ENCODE results near the gene RAB17.

The RAB17 gene

DNA sequence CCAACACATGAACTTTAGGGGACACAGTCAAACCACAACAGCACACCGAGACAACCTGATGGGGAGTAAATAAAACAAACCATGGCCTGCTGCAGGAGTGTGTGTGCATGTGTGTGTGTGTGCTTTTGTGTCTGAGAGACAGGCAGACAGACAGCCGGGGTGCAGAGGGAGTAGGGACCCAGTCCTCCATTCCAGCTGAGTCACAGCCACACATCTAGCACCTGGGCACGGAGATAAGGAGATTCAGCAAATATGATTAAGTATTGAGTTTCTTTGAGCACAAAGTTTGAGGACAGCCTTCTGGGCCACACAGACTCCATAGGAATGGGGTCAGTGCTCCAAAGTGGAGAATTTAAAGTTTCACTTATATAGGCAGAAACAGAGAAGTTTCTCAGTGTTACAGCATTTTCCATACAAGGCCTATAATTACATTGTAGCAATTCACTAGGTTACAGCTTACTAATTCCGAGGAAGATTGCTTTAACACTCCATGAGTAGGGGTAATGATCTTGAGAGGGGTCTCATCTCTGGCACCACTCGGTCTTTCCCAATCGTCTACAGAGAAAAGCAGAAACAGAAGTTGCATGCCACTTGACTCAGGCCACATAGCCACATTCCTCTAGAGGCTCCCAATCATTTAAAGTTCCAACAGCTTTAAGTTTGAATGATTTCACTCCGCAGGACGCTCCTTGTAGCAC lies 55.0 kb downstream of the RAB17 start:
- no peak for DNase-seq (ENCODE audit: low read depth, low spot score)
- H3K4me3 ChIP-seq (ENCODE audit: low read depth, low read length), result no peak overlapping the region
- ChIA-PET POLR2A (no interaction called here), CTCF (interaction anchor here (0.7 to 1.2 kb wide), 3 partner anchors 10 to 36 kb away, joined by 3 to 7 read pairs (median 4); no protein-coding TSS in a partner anchor)
- TF ChIP-seq, protein P1, sequence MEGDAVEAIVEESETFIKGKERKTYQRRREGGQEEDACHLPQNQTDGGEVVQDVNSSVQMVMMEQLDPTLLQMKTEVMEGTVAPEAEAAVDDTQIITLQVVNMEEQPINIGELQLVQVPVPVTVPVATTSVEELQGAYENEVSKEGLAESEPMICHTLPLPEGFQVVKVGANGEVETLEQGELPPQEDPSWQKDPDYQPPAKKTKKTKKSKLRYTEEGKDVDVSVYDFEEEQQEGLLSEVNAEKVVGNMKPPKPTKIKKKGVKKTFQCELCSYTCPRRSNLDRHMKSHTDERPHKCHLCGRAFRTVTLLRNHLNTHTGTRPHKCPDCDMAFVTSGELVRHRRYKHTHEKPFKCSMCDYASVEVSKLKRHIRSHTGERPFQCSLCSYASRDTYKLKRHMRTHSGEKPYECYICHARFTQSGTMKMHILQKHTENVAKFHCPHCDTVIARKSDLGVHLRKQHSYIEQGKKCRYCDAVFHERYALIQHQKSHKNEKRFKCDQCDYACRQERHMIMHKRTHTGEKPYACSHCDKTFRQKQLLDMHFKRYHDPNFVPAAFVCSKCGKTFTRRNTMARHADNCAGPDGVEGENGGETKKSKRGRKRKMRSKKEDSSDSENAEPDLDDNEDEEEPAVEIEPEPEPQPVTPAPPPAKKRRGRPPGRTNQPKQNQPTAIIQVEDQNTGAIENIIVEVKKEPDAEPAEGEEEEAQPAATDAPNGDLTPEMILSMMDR (IDR thresholded peaks at IDR 0.05; ENCODE audit: insufficient read depth, low read length, missing control alignments), result no peak

DNA sequence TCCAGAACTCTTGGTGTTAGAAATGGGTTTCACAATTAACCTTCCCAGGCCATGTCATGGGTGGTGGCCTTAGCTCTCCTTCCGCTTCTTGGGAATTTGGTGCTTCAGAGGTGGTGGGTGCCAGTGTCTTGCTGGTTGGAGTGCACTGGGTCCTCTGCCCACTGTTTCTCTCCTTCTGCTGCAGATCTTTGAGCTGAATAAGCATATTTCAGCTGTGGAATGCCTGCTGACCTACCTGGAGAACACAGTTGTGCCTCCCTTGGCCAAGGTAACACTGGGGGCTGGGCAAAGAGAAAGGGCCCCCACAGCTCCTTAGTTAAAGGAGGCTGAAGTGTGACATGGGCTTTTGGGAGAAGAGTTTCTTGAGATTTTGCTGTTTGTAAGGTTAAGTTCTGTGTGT lies 56.2 kb downstream of the RAB17 start:
- CTCF ChIA-PET, result interaction anchor here (0.9 to 13.1 kb wide), 4 partner anchors 24 to 39 kb away, joined by 3 to 172 read pairs (median 15); no protein-coding TSS in a partner anchor
- TF ChIP-seq, protein P1 (IDR thresholded peaks at IDR 0.05; ENCODE audit: insufficient read depth, low read length, missing control alignments), result no peak
- POLR2A ChIA-PET, result no interaction called here
- no peak for DNase-seq (ENCODE audit: low read depth, low spot score)
- H3K4me3 ChIP-seq (ENCODE audit: low read depth, low read length), result no peak overlapping the region

DNA sequence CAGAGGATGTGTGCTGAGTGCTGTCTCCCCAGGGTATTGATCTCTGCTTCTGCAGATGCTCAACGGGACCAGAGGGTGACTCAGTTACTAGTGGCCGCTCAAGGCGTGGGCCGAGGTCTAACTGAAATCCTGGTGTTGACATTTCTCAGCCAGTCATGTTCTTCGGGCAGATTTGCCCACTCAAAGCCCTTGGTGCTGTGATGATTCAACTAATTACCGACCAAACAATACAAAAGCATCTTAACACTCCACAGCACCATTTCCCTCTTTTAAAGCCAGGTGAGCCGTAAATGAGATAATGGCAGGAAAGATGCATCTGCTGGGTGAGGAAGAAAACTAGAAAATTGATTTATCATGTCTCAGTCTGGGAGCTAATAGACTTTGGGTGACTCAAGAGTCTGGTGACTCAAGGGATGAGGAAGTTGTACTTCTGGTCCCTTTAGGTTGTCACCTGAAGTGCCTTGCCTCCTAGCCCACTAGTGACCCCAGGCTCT lies 56.8 kb downstream of the RAB17 start:
- ChIA-PET CTCF (interaction anchor here (0.7 to 13.1 kb wide), 6 partner anchors 18 to 212 kb away, joined by 3 to 172 read pairs (median 4); no protein-coding TSS in a partner anchor), POLR2A (interaction anchor here (2.2 kb wide), 1 partner anchor 38 kb away, joined by 5 read pairs; no protein-coding TSS in a partner anchor)
- no peak for DNase-seq (ENCODE audit: low read depth, low spot score)
- no peak overlapping the region for H3K4me3 ChIP-seq (ENCODE audit: low read depth, low read length)
- TF ChIP-seq, protein P1 (IDR thresholded peaks at IDR 0.05; ENCODE audit: insufficient read depth, low read length, missing control alignments), result no peak

DNA sequence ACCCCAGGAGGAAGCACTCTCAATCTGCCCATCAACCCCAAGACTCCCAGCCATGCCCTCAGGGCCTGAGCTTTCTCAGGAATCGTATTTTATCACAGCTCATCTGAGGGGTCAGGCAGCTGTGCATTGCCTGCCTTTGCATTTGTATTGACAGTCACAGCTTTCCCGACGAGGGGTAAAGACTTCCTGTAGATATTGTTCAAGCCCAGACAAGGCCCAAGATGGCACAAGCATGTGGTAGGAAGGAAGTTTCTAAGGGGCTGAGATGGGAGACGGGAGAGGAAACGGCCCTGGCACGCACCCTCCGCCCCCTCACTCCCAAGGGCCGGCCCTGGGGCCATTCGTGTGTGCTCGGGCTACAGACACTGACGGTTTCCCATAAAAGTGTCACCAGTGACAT lies 58.4 kb downstream of the RAB17 start:
- no peak overlapping the region for H3K4me3 ChIP-seq (ENCODE audit: low read depth, low read length)
- TF ChIP-seq, protein P1 (IDR thresholded peaks at IDR 0.05; ENCODE audit: insufficient read depth, low read length, missing control alignments), result no peak
- no peak for DNase-seq (ENCODE audit: low read depth, low spot score)
- ChIA-PET CTCF (interaction anchor here (1.0 to 13.1 kb wide), 7 partner anchors 16 to 410 kb away, joined by 3 to 172 read pairs (median 4); no protein-coding TSS in a partner anchor), POLR2A (interaction anchor here (2.2 kb wide), 1 partner anchor 40 kb away, joined by 5 read pairs; no protein-coding TSS in a partner anchor)

DNA sequence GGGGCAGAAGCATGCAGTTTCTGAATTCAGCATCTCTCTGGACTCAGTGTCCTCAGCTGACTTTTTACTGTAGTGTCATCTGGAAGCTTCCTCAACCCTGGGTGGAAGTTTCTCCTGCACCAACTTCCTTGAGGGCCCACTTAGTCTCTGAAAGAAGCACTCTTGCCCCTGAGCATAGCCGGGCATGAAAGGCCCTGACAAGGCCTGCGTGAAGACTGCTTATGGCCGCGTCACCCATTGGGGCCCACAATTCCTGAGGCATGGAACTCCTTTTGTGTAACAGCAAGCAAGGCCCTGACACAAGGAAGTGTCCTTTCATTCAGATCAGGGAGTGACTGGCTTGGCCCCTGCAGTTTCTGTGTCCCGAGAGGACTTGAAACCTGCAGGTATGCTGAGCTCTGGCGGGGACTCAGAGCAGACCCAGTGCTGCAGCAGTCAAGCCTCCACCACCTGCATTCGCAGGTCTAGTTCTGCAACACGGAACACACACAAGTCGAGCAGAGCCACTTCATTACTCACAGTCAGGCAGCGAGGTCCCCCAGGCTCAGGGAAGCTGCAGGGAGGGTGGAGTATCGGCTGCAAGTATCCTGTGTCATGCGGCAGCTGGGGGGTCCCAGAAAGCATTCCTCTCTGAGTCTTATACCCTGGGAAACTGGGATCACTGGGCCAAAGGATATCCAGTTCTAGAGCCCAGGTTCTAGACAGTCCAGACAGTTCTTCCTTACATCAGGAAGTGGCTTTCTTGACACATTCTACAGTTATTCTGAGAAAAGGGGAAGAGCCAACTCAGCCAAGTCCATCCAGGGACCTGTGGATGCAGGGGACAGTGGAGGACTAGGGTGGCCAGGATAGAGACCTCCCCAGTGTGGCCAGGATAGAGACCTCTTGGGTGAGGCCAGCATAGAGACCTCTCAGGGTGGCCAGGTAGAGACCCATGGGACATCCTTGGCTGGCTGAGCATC lies 59.8 kb downstream of the RAB17 start:
- TF ChIP-seq, protein P1 (IDR thresholded peaks at IDR 0.05; ENCODE audit: insufficient read depth, low read length, missing control alignments), result no peak
- no peak overlapping the region for H3K4me3 ChIP-seq (ENCODE audit: low read depth, low read length)
- POLR2A ChIA-PET, result no interaction called here
- DNase-seq (ENCODE audit: low read depth, low spot score), result no peak
- CTCF ChIA-PET, result interaction anchor here (1.0 to 13.1 kb wide), 3 partner anchors 20 to 408 kb away, joined by 3 to 172 read pairs (median 3); no protein-coding TSS in a partner anchor

All from AG04449 (cell line).